Stimulated activated CD8-positive, alpha-beta memory T cell treated with anti-CD3 and anti-CD28 coated beads, Interleukin-4, amount 100 ng/mL, for 24 hours (primary cell): ENCODE results near the gene HIPK2.
"Not testable (repeated sequence)": the region's sequence is repeated elsewhere in the genome, so short reads cannot be mapped to it uniquely, and the experiment has no call there.

Experiments used
- DNase-seq: peaks from one replicate; pipeline ENCODE4 v3.0.0-alpha.2; 2020; ENCODE audit warnings: low read depth

The HIPK2 gene

GRCh38 chr7:139671967-139672366, 105.8 kb downstream of the HIPK2 start:
- DNase-seq, result no peak

GRCh38 chr7:139670662-139671061, 107.1 kb downstream of the HIPK2 start:
- not testable (repeated sequence) for DNase-seq

GRCh38 chr7:139669106-139670061, 108.4 kb downstream of the HIPK2 start:
- DNase-seq, result no peak

GRCh38 chr7:139667377-139667776, 110.4 kb downstream of the HIPK2 start:
- no peak for DNase-seq

GRCh38 chr7:139666501-139666900, 111.3 kb downstream of the HIPK2 start:
- DNase-seq, result no peak

GRCh38 chr7:139664434-139664833, 113.4 kb downstream of the HIPK2 start:
- no peak for DNase-seq

GRCh38 chr7:139663608-139664177, 114.1 kb downstream of the HIPK2 start:
- DNase-seq, result no peak

GRCh38 chr7:139661903-139662302, 115.9 kb downstream of the HIPK2 start:
- DNase-seq, result no peak

GRCh38 chr7:139661043-139661440, 116.8 kb downstream of the HIPK2 start:
- no peak for DNase-seq

GRCh38 chr7:139660317-139661042, 117.3 kb downstream of the HIPK2 start:
- no peak for DNase-seq

- no peak for DNase-seq
Measured at GRCh38 chr7:139659922-139660316, 117.9 kb downstream of the HIPK2 start.

GRCh38 chr7:139658908-139659675, 118.7 kb downstream of the HIPK2 start:
- no peak for DNase-seq

GRCh38 chr7:139658296-139658695, 119.5 kb downstream of the HIPK2 start:
- no peak for DNase-seq

- no peak for DNase-seq
Measured at GRCh38 chr7:139657725-139658124, 120.1 kb downstream of the HIPK2 start.

- no peak for DNase-seq
Measured at GRCh38 chr7:139656387-139656786, 121.4 kb downstream of the HIPK2 start.

- DNase-seq, result no peak
Measured at GRCh38 chr7:139655305-139655704, 122.5 kb downstream of the HIPK2 start.

GRCh38 chr7:139654276-139655181, 123.3 kb downstream of the HIPK2 start:
- DNase-seq, result no peak

- DNase-seq, result no peak
Measured at GRCh38 chr7:139651914-139652313, 125.9 kb downstream of the HIPK2 start.

- DNase-seq, result no peak
Measured at GRCh38 chr7:139651308-139651707, 126.5 kb downstream of the HIPK2 start.

GRCh38 chr7:139650429-139651100, 127.2 kb downstream of the HIPK2 start:
- DNase-seq, result no peak
